ENCODE measurements around the gene C10orf71. TPM values are rescaled to one million over a fixed set of nuclear protein-coding genes. Genes with fewer than 3 reads are reported as not detected.

C10orf71 gene
- polyA plus RNA-seq, 1 of the 3 experiments (the other 2 are of a cell fraction) = not detected

DNA sequence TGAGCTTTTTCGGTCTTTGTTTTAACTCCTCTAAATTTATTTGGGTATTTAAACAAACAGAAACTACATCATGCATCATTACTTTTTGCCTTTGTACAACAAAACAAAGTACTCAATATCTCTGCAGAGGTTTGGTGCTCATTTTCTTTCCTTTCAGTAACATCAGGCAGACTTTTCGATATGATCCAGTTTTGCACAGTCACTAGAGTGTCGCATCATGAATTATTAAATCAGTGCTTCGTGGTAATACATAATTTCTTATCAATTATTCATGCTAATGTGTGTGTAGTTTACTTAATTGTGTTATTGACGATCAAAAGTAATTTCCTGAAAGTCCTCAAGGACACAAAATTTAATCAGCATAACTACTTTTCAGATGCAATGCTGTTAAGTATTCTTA is 65.1 kb downstream of the C10orf71 start:
- ChIA-PET POLR2A (no interaction called here), CTCF (interaction anchor here (1.0 kb wide), 1 partner anchor 43 kb away, joined by 3 read pairs; no protein-coding TSS in a partner anchor)
- no peaks in the 10 kb centered on the region for H3K79me2 ChIP-seq (ENCODE audit: insufficient read depth)
- no peak overlapping the region for H3K4me2 ChIP-seq
- H3K9me2 ChIP-seq = no peaks in the 10 kb centered on the region
- no peaks in the 10 kb centered on the region for H3F3A ChIP-seq (replicated peaks; ENCODE audit: insufficient read depth)
- H3K9ac ChIP-seq = no peak overlapping the region
- peaks cover 0 to 31% of the 10 kb centered on the region in 2 experiments; a peak in 1 of 4 replicates for H3K4me1 ChIP-seq (ENCODE audit: control insufficient read depth in 1 of 2, insufficient read depth in 2 of 2, low read depth in 1 of 2, low read length in 1 of 2)
- H2AFZ ChIP-seq (ENCODE audit: low read depth) = no peak overlapping the region
- H4K20me1 ChIP-seq (ENCODE audit: insufficient read depth) = no peaks in the 10 kb centered on the region
- H3K4me3 ChIP-seq (ENCODE audit: low read depth in 2 of 2, low read length in 1 of 2) = no peak overlapping the region
- no peak for DNase-seq
- TF ChIP-seq RFX5 (IDR thresholded peaks at IDR 0.05; ENCODE audit: low read length) = no peak
- no peak for TF ChIP-seq FOSL2 (IDR thresholded peaks at IDR 0.05; ENCODE audit: borderline replicate concordance, low read depth)
- no peak for TF ChIP-seq EZH2phosphoT487 (IDR thresholded peaks at IDR 0.05; ENCODE audit: borderline replicate concordance, low read depth)
- no peak for TF ChIP-seq TCF12 (IDR thresholded peaks at IDR 0.05)
- TF ChIP-seq, protein P1, sequence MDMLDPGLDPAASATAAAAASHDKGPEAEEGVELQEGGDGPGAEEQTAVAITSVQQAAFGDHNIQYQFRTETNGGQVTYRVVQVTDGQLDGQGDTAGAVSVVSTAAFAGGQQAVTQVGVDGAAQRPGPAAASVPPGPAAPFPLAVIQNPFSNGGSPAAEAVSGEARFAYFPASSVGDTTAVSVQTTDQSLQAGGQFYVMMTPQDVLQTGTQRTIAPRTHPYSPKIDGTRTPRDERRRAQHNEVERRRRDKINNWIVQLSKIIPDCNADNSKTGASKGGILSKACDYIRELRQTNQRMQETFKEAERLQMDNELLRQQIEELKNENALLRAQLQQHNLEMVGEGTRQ (IDR thresholded peaks at IDR 0.05; ENCODE audit: borderline replicate concordance, low read depth, low read length) = no peak
- TF ChIP-seq, protein P2, sequence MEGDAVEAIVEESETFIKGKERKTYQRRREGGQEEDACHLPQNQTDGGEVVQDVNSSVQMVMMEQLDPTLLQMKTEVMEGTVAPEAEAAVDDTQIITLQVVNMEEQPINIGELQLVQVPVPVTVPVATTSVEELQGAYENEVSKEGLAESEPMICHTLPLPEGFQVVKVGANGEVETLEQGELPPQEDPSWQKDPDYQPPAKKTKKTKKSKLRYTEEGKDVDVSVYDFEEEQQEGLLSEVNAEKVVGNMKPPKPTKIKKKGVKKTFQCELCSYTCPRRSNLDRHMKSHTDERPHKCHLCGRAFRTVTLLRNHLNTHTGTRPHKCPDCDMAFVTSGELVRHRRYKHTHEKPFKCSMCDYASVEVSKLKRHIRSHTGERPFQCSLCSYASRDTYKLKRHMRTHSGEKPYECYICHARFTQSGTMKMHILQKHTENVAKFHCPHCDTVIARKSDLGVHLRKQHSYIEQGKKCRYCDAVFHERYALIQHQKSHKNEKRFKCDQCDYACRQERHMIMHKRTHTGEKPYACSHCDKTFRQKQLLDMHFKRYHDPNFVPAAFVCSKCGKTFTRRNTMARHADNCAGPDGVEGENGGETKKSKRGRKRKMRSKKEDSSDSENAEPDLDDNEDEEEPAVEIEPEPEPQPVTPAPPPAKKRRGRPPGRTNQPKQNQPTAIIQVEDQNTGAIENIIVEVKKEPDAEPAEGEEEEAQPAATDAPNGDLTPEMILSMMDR (IDR thresholded peaks at IDR 0.05) = no peak
- no peak for TF ChIP-seq FOXM1 (IDR thresholded peaks at IDR 0.05; ENCODE audit: low read depth)
- TF ChIP-seq, protein P3, sequence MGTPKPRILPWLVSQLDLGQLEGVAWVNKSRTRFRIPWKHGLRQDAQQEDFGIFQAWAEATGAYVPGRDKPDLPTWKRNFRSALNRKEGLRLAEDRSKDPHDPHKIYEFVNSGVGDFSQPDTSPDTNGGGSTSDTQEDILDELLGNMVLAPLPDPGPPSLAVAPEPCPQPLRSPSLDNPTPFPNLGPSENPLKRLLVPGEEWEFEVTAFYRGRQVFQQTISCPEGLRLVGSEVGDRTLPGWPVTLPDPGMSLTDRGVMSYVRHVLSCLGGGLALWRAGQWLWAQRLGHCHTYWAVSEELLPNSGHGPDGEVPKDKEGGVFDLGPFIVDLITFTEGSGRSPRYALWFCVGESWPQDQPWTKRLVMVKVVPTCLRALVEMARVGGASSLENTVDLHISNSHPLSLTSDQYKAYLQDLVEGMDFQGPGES (IDR thresholded peaks at IDR 0.05; ENCODE audit: low read depth, low read length) = no peak
- TF ChIP-seq, protein P4, sequence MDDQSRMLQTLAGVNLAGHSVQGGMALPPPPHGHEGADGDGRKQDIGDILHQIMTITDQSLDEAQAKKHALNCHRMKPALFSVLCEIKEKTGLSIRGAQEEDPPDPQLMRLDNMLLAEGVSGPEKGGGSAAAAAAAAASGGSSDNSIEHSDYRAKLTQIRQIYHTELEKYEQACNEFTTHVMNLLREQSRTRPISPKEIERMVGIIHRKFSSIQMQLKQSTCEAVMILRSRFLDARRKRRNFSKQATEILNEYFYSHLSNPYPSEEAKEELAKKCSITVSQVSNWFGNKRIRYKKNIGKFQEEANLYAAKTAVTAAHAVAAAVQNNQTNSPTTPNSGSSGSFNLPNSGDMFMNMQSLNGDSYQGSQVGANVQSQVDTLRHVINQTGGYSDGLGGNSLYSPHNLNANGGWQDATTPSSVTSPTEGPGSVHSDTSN (IDR thresholded peaks at IDR 0.05) = no peak
- TF ChIP-seq GATA2 (CRISPR knock-in tag; IDR thresholded peaks at IDR 0.05) = no peak
- TF ChIP-seq REST (IDR thresholded peaks at IDR 0.05; ENCODE audit: low read depth, low read length) = no peak
- TF ChIP-seq NFIC (IDR thresholded peaks at IDR 0.05; ENCODE audit: borderline replicate concordance) = no peak
- no peak for TF ChIP-seq YY1 (IDR thresholded peaks at IDR 0.05; ENCODE audit: low read depth)
- no peak for TF ChIP-seq SIN3A (IDR thresholded peaks at IDR 0.05; ENCODE audit: borderline replicate concordance, low read depth, low read length)
- TF ChIP-seq MXI1 (IDR thresholded peaks at IDR 0.05; ENCODE audit: low read depth, low read length) = no peak
- TF ChIP-seq JUND (IDR thresholded peaks at IDR 0.05) = no peak
- TF ChIP-seq CHD2 (IDR thresholded peaks at IDR 0.05; ENCODE audit: low read length, partially characterized antibody) = no peak
- TF ChIP-seq, protein P5, sequence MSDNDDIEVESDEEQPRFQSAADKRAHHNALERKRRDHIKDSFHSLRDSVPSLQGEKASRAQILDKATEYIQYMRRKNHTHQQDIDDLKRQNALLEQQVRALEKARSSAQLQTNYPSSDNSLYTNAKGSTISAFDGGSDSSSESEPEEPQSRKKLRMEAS (IDR thresholded peaks at IDR 0.05; ENCODE audit: low read depth) = no peak
- no peak for TF ChIP-seq ELF1 (IDR thresholded peaks at IDR 0.05)
- no peaks in the 10 kb centered on the region for H3K27me3 ChIP-seq (ENCODE audit: insufficient read depth)
- WGBS (ENCODE audit: low lambda C conversion rate) = 51% methylated on average over 5 of the region's 5 CpGs
- H3K9me3 ChIP-seq = no peaks in the 10 kb centered on the region
- H3K27ac ChIP-seq (ENCODE audit: low read depth in 2 of 2, low read length in 1 of 2) = no peak overlapping the region
- no peaks in the 10 kb centered on the region for H3K36me3 ChIP-seq (replicated peaks in 1 of 2; ENCODE audit: control insufficient read depth in 1 of 2, insufficient read depth in 2 of 2, low read length in 1 of 2)

Measured in SK-N-SH (cell line).